ENCODE data around the gene KDM7A.
"Not testable (repeated sequence)": the region's sequence is repeated elsewhere in the genome, so short reads cannot be mapped to it uniquely, and the experiment has no call there.

DNA sequence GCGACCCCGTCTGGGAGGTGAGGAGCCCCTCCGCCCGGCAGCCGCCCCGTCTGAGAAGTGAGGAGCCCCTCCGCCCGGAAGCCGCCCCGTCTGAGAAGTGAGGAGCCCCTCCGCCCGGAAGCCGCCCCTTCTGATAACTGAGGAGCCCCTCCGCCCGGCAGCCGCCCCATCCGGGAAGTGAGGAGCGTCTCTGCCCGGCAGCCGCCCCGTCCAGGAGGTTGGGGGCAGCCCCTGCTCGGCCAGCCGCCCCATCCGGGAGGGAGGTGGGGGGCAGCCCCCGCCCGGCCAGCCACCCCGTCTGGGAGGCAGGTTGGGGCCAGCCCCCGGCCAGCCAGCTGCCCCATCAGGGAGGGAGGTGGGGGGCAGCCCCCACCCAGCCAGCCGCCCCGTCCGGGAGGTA lies 62.0 kb downstream of the KDM7A start:
- TF ChIP-seq, protein P1, sequence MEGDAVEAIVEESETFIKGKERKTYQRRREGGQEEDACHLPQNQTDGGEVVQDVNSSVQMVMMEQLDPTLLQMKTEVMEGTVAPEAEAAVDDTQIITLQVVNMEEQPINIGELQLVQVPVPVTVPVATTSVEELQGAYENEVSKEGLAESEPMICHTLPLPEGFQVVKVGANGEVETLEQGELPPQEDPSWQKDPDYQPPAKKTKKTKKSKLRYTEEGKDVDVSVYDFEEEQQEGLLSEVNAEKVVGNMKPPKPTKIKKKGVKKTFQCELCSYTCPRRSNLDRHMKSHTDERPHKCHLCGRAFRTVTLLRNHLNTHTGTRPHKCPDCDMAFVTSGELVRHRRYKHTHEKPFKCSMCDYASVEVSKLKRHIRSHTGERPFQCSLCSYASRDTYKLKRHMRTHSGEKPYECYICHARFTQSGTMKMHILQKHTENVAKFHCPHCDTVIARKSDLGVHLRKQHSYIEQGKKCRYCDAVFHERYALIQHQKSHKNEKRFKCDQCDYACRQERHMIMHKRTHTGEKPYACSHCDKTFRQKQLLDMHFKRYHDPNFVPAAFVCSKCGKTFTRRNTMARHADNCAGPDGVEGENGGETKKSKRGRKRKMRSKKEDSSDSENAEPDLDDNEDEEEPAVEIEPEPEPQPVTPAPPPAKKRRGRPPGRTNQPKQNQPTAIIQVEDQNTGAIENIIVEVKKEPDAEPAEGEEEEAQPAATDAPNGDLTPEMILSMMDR (IDR thresholded peaks at IDR 0.05; ENCODE audit: borderline replicate concordance, extremely low read depth, low read length, poor library complexity, severe bottlenecking): not testable (repeated sequence)
- not testable (repeated sequence) for TF ChIP-seq EZH2 (IDR thresholded peaks at IDR 0.05; ENCODE audit: borderline replicate concordance, low read depth, low read length, severe bottlenecking)

All from DND-41 (cell line).